Tibial nerve (tissue), 4 donors: Measurements from ENCODE around the gene PMIS2. TPM values are rescaled to one million over a fixed set of nuclear protein-coding genes. Genes with fewer than 3 reads are reported as not detected.

Source experiments
- DNase-seq, 2 donors: peaks; one replicate each; pipeline ENCODE4 v3.0.0-alpha.2; 2019; ENCODE audit warnings: low spot score in 2 of 2
- H3K27ac ChIP-seq, 4 donors: fragments of 200-600 bp; sonication (generic) in 3 of 4; one replicate each; pipeline ENCODE4 v1.5.1; 2017 to 2019; ENCODE audit warnings: mild to moderate bottlenecking in 1 of 4
- H3K27me3 ChIP-seq, 2 donors: fragments of 200-600 bp; sonication (generic) in 1 of 2; one replicate each; pipeline versions ENCODE4 v1.5.1 to v1.6.0; 2017 to 2019
- H3K36me3 ChIP-seq, 3 donors: fragments of 200-600 bp; sonication (generic); one replicate each; pipeline ENCODE4 v1.5.1; 2018 to 2019
- H3K4me1 ChIP-seq, 4 donors: fragments of 200-600 bp; sonication (generic) in 3 of 4; one replicate each; pipeline ENCODE4 v1.5.1; 2017 to 2019
- H3K4me3 ChIP-seq, 4 donors: fragments of 200-600 bp; sonication (generic) in 3 of 4; one replicate each; pipeline ENCODE4 v1.5.1; 2017 to 2019; ENCODE audit warnings: mild to moderate bottlenecking in 1 of 4, moderate library complexity in 1 of 4
- H3K9me3 ChIP-seq, 4 donors: fragments of 200-600 bp; sonication (generic) in 3 of 4; one replicate each; pipeline ENCODE4 v1.5.1; 2017 to 2019
- CTCF ChIP-seq, 5 experiments: fragments of 200-600 bp in 3 of 5; fragments of 450-650 bp in 2 of 5; sonication (generic) in 3 of 5; IDR thresholded peaks; one replicate each; pipeline ENCODE4 v1.5.1; 2016 to 2019; ENCODE audit warnings: antibody characterized with exemption in 5 of 5, mild to moderate bottlenecking in 3 of 5, moderate library complexity in 2 of 5
- EP300 ChIP-seq, 2 donors: sonication (generic); formaldehyde crosslinking; IDR thresholded peaks; one replicate each; pipeline ENCODE4 v1.6.1; 2017; ENCODE audit warnings: antibody characterized with exemption in 2 of 2, mild to moderate bottlenecking in 1 of 2
- POLR2A ChIP-seq, 2 donors: fragments of 450-650 bp; IDR thresholded peaks; one replicate each; pipeline ENCODE4 v1.6.1; 2017; ENCODE audit warnings: antibody characterized with exemption in 2 of 2, mild to moderate bottlenecking in 2 of 2, moderate library complexity in 2 of 2
- WGBS, 2 donors: methylation state at CpG; one replicate each; pipeline ENCODE4 v1.1.5; 2018; 5-methylcytosine and 5-hydroxymethylcytosine counted together
- total RNA-seq, 4 donors: library from RNA; depleted of rRNA; stranded (reverse); fragments of >200 nt; gene quantifications; one replicate each; pipeline ENCODE4 v1.1.0, GENCODE V29; 2016

PMIS2 gene
- total RNA-seq, 4 donors from 2014 or later: not detected

DNA sequence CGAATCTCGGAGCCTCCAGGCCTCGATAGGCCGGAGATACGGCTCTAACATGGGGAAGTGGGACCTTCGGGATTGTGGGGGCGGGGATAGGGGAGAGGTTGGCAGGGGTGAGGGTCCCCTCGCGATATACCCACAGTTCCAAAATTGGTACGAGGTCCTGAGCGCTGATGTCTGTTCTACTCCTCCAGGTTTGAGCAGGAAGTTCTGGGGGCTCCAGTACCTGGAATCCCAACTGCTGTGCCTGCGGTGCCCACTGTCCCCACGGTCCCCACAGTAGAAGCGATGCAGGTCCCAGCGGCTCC is 43.3 kb downstream of the PMIS2 start:
- DNase-seq: no peak
- Histone ChIP-seq H3K4me3 (peak overlapping the region; percentile 65 to 99 (median 86)), H3K9me3 (no peaks in the 10 kb centered on the region), H3K27ac (peak overlapping the region; percentile 76 to 98 (median 92)), H3K27me3 (no peaks in the 10 kb centered on the region), H3K36me3 (peaks cover 0 to 41% (median 31%) of the 10 kb centered on the region in 3 donors), H3K4me1 (peaks cover 0 to 33% (median 10%) of the 10 kb centered on the region in 4 donors)
- WGBS, 2 donors: 4 to 6% methylated on average over 14 to 15 of the region's 15 CpGs
- TF ChIP-seq EP300 (IDR thresholded peaks at IDR 0.05) (no peak), POLR2A (IDR thresholded peaks at IDR 0.05) (no peak), CTCF (IDR thresholded peaks at IDR 0.05) (no peak)

GRCh38 chr19:35633727-35634440 is 47.9 kb downstream of the PMIS2 start:
- Histone ChIP-seq H3K4me1 (peaks cover 0 to 21% (median 7%) of the 10 kb centered on the region in 4 donors), H3K9me3 (no peaks in the 10 kb centered on the region), H3K4me3 (no peak overlapping the region), H3K36me3 (peaks cover 2 to 84% (median 48%) of the 10 kb centered on the region in 3 donors), H3K27me3 (no peaks in the 10 kb centered on the region), H3K27ac (no peak overlapping the region)
- TF ChIP-seq EP300 (IDR thresholded peaks at IDR 0.05): no peak
- TF ChIP-seq POLR2A (IDR thresholded peaks at IDR 0.05): no peak
- TF ChIP-seq CTCF (IDR thresholded peaks at IDR 0.05): no peak
- DNase-seq: no peak
- 83 to 88% methylated on average over 20 to 29 of the region's 29 CpGs for WGBS, 2 donors

- 92 to 93% methylated on average over 3 of the region's 3 CpGs for WGBS, 2 donors
- no peak for DNase-seq
- peaks cover 0 to 6% (median 1%) of the 10 kb centered on the region in 4 donors for H3K4me1 ChIP-seq
- H3K27me3 ChIP-seq: no peaks in the 10 kb centered on the region
- H3K36me3 ChIP-seq: peaks cover 2 to 69% (median 40%) of the 10 kb centered on the region in 3 donors
- H3K27ac ChIP-seq: no peak overlapping the region
- no peaks in the 10 kb centered on the region for H3K9me3 ChIP-seq
- no peak overlapping the region for H3K4me3 ChIP-seq
- TF ChIP-seq CTCF (IDR thresholded peaks at IDR 0.05) (no peak), EP300 (IDR thresholded peaks at IDR 0.05) (no peak)
Observed at GRCh38 chr19:35636651-35637050, 50.7 kb downstream of the PMIS2 start.

Other genes with a start within 250 kb of the PMIS2 start
- gene FFAR1, start 238.3 kb upstream of the PMIS2 start, total RNA-seq: under 1 TPM in 1 of 4 donors, not detected in 3; 0.59 TPM
- under 1 TPM in 1 of 4 donors, not detected in 3; 0.87 TPM for gene FFAR3, start 227.7 kb upstream of the PMIS2 start, total RNA-seq
- gene GPR42, start 215.1 kb upstream of the PMIS2 start, total RNA-seq: not detected
- under 1 TPM in 1 of 4 donors, not detected in 3; 0.22 TPM for gene FFAR2, start 137.9 kb upstream of the PMIS2 start, total RNA-seq
- not detected for gene KRTDAP, start 95.7 kb upstream of the PMIS2 start, total RNA-seq
- 10 to 100 TPM in 3 of 4 donors, 1 to 10 TPM in 1; 8.2 to 33.5 (median 26.5) TPM for gene DMKN, start 72.5 kb upstream of the PMIS2 start, total RNA-seq
- not detected for gene SBSN, start 57.9 kb upstream of the PMIS2 start, total RNA-seq
- not detected for gene GAPDHS, start 52.7 kb upstream of the PMIS2 start, total RNA-seq
- gene TMEM147, start 40.5 kb upstream of the PMIS2 start, total RNA-seq: 100 to 1,000 TPM in 1 of 4 donors, 10 to 100 TPM in 3; 63.8 to 103 (median 68.2) TPM
- gene ATP4A, start 22.5 kb upstream of the PMIS2 start, total RNA-seq: under 1 TPM in 1 of 4 donors, not detected in 3; 0.63 TPM
- gene HAUS5, start 26.6 kb downstream of the PMIS2 start, total RNA-seq: 10 to 100 TPM in 3 of 4 donors, 1 to 10 TPM in 1; 9.8 to 17.1 (median 11.0) TPM
- gene RBM42, start 42.9 kb downstream of the PMIS2 start, total RNA-seq: 10 to 100 TPM; 77.4 to 88.3 (median 80.0) TPM
- gene ETV2, start 55.6 kb downstream of the PMIS2 start, total RNA-seq: 1 to 10 TPM in 1 of 4 donors, under 1 TPM in 1, not detected in 2; 0.84 to 2.2 TPM
- gene COX6B1, start 62.1 kb downstream of the PMIS2 start, total RNA-seq: 100 to 1,000 TPM; 293 to 338 (median 316) TPM
- gene UPK1A, start 80.3 kb downstream of the PMIS2 start, total RNA-seq: not detected
- not detected for gene ZBTB32, start 118.4 kb downstream of the PMIS2 start, total RNA-seq
- 10 to 100 TPM; 12.9 to 38.7 (median 25.5) TPM for gene KMT2B, start 131.8 kb downstream of the PMIS2 start, total RNA-seq
- gene IGFLR1, start 156.3 kb downstream of the PMIS2 start, total RNA-seq: 10 to 100 TPM in 2 of 4 donors, 1 to 10 TPM in 2; 4.8 to 25.5 (median 10.7) TPM
- gene U2AF1L4, start 159.2 kb downstream of the PMIS2 start, total RNA-seq: 10 to 100 TPM; 17.8 to 51.1 (median 43.2) TPM
- 10 to 100 TPM; 33.1 to 46.7 (median 40.3) TPM for gene PSENEN, start 159.5 kb downstream of the PMIS2 start, total RNA-seq
- 10 to 100 TPM; 18.1 to 32.7 (median 20.6) TPM for gene LIN37, start 162.4 kb downstream of the PMIS2 start, total RNA-seq
- 100 to 1,000 TPM in 3 of 4 donors, 10 to 100 TPM in 1; 85.2 to 190 (median 124) TPM for gene HSPB6, start 170.9 kb downstream of the PMIS2 start, total RNA-seq
- gene PROSER3, start 172.0 kb downstream of the PMIS2 start, total RNA-seq: 10 to 100 TPM; 14.2 to 32.7 (median 19.9) TPM
- 10 to 100 TPM in 3 of 4 donors, 1 to 10 TPM in 1; 6.6 to 46.8 (median 26.1) TPM for gene ARHGAP33, start 189.4 kb downstream of the PMIS2 start, total RNA-seq
- not detected for gene PRODH2, start 226.7 kb downstream of the PMIS2 start, total RNA-seq